NB4 (cell line): ENCODE data around the gene METTL24.
"Not testable (repeated sequence)": the region's sequence is repeated elsewhere in the genome, so short reads cannot be mapped to it uniquely, and the experiment has no call there.

Experiments used
- DNase-seq: peaks from one replicate; pipeline ENCODE4 v3.0.0; 2010; ENCODE audit warnings: low read depth
- H3K4me3 ChIP-seq: one replicate; pipeline ENCODE4 v1.5.1; 2011; ENCODE audit warnings: mild to moderate bottlenecking, low read depth, low read length, moderate library complexity
- MYC ChIP-seq: IDR thresholded peaks from 2 replicates; pipeline ENCODE4 v1.6.1; 2011; ENCODE audit warnings: low read depth, low read length
- POLR2A ChIP-seq: IDR thresholded peaks from 2 replicates; pipeline ENCODE4 v1.6.1; 2011; ENCODE audit warnings: mild to moderate bottlenecking; ENCODE audit not compliant: insufficient read length; ENCODE audit errors: extremely low read depth
- TF ChIP-seq, protein P1 (sequence below): IDR thresholded peaks from 2 replicates; pipeline ENCODE4 v1.6.1; 2011; ENCODE audit warnings: low read depth, low read length
- TF ChIP-seq, protein P2 (sequence below): IDR thresholded peaks from one replicate; pipeline ENCODE4 v1.5.1; 2012; ENCODE audit warnings: low read depth, low read length

The METTL24 gene

DNA sequence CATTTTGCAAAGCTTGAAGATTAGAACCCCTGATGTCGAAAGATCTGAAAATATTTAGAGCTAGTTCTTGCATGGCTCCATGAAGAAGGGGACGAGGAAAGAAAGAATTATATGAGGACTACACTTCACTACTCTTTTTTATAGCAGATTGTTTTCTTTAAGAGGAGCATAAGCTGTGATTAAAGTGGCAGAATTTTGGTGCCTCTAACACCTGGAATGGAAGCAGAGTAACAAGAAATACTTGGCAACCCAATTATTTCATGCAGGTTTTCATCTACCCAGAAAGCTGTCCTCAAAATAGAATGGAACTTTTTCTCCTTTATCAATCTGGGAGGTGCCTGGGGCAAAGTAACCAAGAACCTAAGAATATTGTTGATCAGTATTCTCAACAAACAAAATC is 4.0 kb downstream of the METTL24 start:
- TF ChIP-seq, protein P1, sequence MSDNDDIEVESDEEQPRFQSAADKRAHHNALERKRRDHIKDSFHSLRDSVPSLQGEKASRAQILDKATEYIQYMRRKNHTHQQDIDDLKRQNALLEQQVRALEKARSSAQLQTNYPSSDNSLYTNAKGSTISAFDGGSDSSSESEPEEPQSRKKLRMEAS = no peak
- TF ChIP-seq, protein P2, sequence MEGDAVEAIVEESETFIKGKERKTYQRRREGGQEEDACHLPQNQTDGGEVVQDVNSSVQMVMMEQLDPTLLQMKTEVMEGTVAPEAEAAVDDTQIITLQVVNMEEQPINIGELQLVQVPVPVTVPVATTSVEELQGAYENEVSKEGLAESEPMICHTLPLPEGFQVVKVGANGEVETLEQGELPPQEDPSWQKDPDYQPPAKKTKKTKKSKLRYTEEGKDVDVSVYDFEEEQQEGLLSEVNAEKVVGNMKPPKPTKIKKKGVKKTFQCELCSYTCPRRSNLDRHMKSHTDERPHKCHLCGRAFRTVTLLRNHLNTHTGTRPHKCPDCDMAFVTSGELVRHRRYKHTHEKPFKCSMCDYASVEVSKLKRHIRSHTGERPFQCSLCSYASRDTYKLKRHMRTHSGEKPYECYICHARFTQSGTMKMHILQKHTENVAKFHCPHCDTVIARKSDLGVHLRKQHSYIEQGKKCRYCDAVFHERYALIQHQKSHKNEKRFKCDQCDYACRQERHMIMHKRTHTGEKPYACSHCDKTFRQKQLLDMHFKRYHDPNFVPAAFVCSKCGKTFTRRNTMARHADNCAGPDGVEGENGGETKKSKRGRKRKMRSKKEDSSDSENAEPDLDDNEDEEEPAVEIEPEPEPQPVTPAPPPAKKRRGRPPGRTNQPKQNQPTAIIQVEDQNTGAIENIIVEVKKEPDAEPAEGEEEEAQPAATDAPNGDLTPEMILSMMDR = no peak
- no peak for TF ChIP-seq POLR2A
- no peak for TF ChIP-seq MYC
- H3K4me3 ChIP-seq = no peak overlapping the region
- DNase-seq = no peak

DNA sequence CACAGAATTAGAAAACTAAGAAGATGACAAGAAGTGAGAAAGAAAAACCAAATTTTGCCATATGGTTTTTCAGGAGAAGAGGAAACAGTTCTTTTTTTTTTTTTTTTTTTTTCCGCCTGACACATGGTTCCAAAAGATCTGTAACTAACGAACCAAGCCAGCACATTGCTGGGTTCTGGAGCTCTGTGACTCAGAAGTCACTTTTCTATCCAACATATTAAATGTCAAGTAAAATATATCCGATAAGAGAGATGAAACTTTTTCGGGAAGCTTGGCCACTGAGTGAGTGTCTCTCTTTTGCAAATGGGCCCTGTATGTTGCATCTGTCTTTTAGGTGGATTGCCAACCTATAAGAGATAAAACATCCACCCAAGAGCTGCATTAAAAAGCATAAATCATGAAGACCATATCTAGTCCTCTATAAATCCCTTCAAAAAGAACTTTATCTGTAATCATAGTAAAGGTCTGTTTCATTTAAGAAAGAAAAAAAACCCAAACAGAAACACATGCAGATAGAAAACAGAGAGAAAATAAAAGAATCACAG is 4.6 kb downstream of the METTL24 start:
- H3K4me3 ChIP-seq = no peak overlapping the region
- TF ChIP-seq, protein P1 = no peak
- TF ChIP-seq POLR2A = no peak
- TF ChIP-seq MYC = no peak
- TF ChIP-seq, protein P2 = no peak
- DNase-seq = no peak

DNA sequence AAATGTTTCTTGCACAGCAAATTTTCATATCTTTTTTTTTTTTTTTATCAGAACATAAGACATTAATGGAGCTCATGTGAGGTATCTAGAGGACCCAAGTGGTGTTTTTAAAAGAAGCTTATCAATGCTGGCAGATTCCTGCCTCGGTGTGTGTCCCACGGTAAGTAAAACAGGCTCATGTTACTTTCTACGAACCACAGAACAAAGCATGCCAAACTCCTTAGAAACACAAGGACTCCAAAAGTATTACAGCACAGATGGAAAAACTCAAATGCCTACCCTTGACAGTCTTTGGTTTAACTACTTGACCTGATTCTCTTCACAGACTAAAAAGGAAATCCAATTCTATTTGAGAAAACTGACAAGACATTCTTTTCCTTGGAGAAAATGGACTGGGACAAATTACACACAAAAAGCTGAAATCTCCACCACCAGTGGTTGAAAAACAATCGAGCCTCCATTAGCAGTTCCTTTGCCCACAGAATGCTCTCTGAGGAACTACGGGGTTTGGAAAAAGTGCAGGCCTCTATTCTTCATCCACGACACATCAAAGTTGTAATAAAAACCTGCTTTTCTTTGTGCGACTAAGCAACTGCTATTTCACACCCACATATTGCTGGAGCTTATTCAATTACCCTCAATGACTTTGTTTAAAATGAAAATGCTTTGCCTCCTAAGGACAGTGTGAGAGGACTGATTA is 5.4 kb downstream of the METTL24 start:
- no peak for DNase-seq
- no peak overlapping the region for H3K4me3 ChIP-seq
- TF ChIP-seq MYC (no peak), POLR2A (no peak)
- TF ChIP-seq, protein P2 = no peak
- TF ChIP-seq, protein P1 = no peak

DNA sequence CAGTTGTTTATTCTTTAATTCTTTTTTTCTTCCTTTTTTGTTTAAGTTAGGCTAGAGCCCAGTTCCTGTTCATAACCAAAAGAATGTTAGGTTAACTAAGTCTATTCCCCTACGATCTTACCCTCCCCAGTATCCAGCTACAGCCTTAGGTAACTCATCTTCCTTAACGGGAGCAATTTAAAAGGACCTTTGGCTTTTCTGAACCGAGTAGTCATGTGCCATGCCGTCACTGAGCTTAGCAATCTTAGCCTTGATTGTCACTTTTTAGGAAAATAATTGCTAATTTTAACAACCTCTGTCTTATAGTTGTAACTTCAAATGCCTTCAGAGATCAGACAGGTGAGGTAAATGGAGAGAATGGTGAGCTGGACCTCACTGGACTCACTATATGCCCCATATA is 6.2 kb downstream of the METTL24 start:
- H3K4me3 ChIP-seq = no peak overlapping the region
- DNase-seq = no peak
- no peak for TF ChIP-seq POLR2A
- TF ChIP-seq, protein P2 = no peak
- TF ChIP-seq, protein P1 = no peak
- TF ChIP-seq MYC = no peak

DNA sequence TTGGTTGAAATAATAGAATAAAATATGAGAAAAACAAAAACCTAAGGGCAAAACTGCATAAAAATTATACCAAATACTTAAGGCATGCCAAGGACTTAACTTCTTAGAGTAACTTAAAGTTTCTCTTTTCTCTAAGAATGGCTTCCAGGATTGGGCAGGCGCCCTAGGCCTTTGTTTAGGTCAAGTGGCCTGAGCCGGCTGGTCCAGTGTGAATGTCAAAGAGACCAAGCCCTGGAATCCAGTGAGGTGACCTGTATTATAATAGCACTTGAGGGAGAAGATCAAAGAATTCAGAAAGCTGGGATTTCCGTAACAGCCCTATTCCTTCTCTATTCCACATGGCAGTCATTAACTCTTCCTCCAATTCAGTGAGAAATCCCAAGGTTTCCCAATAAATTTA is 6.6 kb downstream of the METTL24 start:
- DNase-seq = no peak
- H3K4me3 ChIP-seq = no peak overlapping the region
- TF ChIP-seq MYC = no peak
- TF ChIP-seq, protein P2 = no peak
- TF ChIP-seq, protein P1 = no peak
- no peak for TF ChIP-seq POLR2A

DNA sequence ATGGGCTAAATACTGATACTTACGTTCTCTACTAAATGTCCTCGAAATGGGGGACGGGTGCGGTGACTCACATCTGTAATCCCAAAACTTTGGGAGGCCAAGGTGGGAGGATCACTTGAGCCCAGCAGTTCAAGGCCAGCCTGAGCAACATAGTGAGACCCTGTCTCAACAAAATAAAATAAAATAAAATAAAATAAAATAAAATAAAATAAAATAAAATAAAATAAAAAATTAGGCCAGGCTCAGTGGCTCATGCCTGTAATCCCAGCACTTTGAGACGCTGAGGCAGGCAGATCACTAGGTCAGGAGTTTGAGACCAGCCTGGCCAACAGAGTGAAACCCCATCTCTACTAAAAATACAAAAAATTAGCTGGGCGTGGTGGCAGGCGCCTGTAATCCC is 7.6 kb downstream of the METTL24 start:
- DNase-seq, H3K4me3 ChIP-seq: not testable (repeated sequence)
